ENCODE measurements around the gene BUB1B.

DNA sequence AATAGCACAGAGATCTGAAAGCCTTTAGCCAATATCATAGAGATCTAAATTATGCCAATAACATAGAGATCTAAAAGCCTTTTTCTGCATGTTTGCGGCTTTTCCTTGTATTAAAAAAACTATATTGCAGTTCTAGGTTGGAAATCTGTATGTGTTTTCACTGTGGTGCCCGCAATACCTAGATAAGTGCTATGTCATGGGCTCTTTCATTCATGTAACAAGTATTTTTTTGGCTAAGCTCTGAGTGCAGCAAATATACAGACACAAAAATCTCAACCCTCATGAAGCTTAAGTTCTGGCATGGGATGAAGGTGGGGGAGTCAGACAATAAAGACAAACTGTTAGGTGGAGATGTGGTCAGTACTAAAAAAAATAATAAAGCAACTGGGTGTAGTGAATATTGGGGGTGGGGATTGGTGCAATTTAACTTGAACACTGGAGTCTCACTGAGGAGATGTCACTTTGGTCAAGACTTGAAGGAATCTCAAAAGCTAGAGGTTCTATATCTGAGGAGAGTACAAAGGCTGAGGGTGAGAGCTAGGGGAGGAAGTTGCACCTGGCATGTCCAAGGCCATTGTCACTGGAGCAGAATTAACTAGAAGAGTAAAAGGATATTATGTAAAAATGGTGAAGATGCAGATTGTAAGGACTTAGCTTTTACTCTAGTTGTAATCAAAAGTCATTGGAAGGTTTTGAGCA is 973 bp downstream of the BUB1B start:
- no peak for TF ChIP-seq POLR2A (IDR thresholded peaks at IDR 0.05; ENCODE audit: extremely low read depth, insufficient read length)
- TF ChIP-seq, protein P1, sequence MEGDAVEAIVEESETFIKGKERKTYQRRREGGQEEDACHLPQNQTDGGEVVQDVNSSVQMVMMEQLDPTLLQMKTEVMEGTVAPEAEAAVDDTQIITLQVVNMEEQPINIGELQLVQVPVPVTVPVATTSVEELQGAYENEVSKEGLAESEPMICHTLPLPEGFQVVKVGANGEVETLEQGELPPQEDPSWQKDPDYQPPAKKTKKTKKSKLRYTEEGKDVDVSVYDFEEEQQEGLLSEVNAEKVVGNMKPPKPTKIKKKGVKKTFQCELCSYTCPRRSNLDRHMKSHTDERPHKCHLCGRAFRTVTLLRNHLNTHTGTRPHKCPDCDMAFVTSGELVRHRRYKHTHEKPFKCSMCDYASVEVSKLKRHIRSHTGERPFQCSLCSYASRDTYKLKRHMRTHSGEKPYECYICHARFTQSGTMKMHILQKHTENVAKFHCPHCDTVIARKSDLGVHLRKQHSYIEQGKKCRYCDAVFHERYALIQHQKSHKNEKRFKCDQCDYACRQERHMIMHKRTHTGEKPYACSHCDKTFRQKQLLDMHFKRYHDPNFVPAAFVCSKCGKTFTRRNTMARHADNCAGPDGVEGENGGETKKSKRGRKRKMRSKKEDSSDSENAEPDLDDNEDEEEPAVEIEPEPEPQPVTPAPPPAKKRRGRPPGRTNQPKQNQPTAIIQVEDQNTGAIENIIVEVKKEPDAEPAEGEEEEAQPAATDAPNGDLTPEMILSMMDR (IDR thresholded peaks at IDR 0.05; ENCODE audit: low read depth, low read length) = no peak

All from NB4 (cell line).